Neural cell (in vitro differentiated cells): Measurements from ENCODE around the gene TACC2. TPM values are rescaled to one million over a fixed set of nuclear protein-coding genes. Genes with fewer than 3 reads are reported as not detected.

Source experiments
- H2AFZ ChIP-seq: fragments of 200-600, 300-800 bp; sonication (generic), shearing (Covaris generic); 2 replicates; pipeline ENCODE4 v1.6.0; 2014; ENCODE audit warnings: low read depth, mild to moderate bottlenecking, antibody characterized with exemption, low read length, moderate library complexity
- H3F3A ChIP-seq: fragments of 200-600 bp; shearing (Covaris generic); 2 replicates; pipeline ENCODE4 v1.6.1; 2016; ENCODE audit warnings: mild to moderate bottlenecking, moderate library complexity, mixed read lengths, antibody characterized with exemption, low read length; ENCODE audit not compliant: insufficient read depth, poor library complexity, severe bottlenecking
- H3K27ac ChIP-seq: fragments of 200-600, 300-800 bp; sonication (generic), shearing (Covaris generic); 2 replicates; pipeline ENCODE4 v1.5.1; 2014; ENCODE audit warnings: mild to moderate bottlenecking, low read length, moderate library complexity
- H3K27me3 ChIP-seq: fragments of 300-800, 200-600 bp; sonication (generic), shearing (Covaris generic); 2 replicates; pipeline ENCODE4 v1.6.0; 2014; ENCODE audit warnings: mild to moderate bottlenecking, low read depth, low read length, moderate library complexity; ENCODE audit not compliant: insufficient read depth
- H3K36me3 ChIP-seq: fragments of 300-800, 200-600 bp; sonication (generic), shearing (Covaris generic); 2 replicates; pipeline ENCODE4 v1.5.1; 2014; ENCODE audit warnings: mild to moderate bottlenecking, antibody characterized with exemption, low read length, moderate library complexity; ENCODE audit not compliant: insufficient read depth
- H3K4me2 ChIP-seq: fragments of 300-800, 200-600 bp; sonication (generic), shearing (Covaris generic); 2 replicates; pipeline ENCODE4 v1.6.0; 2014; ENCODE audit warnings: mild to moderate bottlenecking, low read length
- H3K4me3 ChIP-seq: fragments of 300-800, 200-600 bp; sonication (generic), shearing (Covaris generic); 2 replicates; pipeline ENCODE4 v1.5.1; 2014; ENCODE audit warnings: mild to moderate bottlenecking, low read length, moderate library complexity
- H3K79me2 ChIP-seq: fragments of 200-600 bp; shearing (Covaris generic); replicated peaks from 2 replicates; pipeline ENCODE4 v1.6.0; 2014; ENCODE audit warnings: mild to moderate bottlenecking, low read length, moderate library complexity; ENCODE audit not compliant: insufficient read depth
- H3K9ac ChIP-seq: fragments of 300-800, 200-600 bp; sonication (generic), shearing (Covaris generic); 2 replicates; pipeline ENCODE4 v1.6.1; 2016; ENCODE audit warnings: mild to moderate bottlenecking, low read length, mixed read lengths
- H3K9me2 ChIP-seq: fragments of 200-600 bp; shearing (Covaris generic); 2 replicates; pipeline ENCODE4 v1.6.1; 2016; ENCODE audit warnings: mild to moderate bottlenecking, low read length, mixed read lengths; ENCODE audit not compliant: insufficient read depth
- H3K9me3 ChIP-seq: fragments of 200-600, 300-800 bp; sonication (generic), shearing (Covaris generic); 2 replicates; pipeline ENCODE4 v1.6.1; 2016; ENCODE audit warnings: mild to moderate bottlenecking, mixed run types, low read length, moderate library complexity, mixed read lengths
- H4K20me1 ChIP-seq: fragments of 200-600 bp; shearing (Covaris generic); 2 replicates; pipeline ENCODE4 v1.6.1; 2016; ENCODE audit warnings: mild to moderate bottlenecking, mixed run types; ENCODE audit not compliant: insufficient read depth
- EP300 ChIP-seq: fragments of 450-650 bp; conservative IDR thresholded peaks from 2 replicates; pipeline ENCODE4 v1.6.1; 2014; ENCODE audit warnings: antibody characterized with exemption, mild to moderate bottlenecking, moderate library complexity; ENCODE audit not compliant: poor library complexity, severe bottlenecking
- EZH2 ChIP-seq: fragments of 200-600, 300-800 bp; shearing (Covaris generic), sonication (generic); IDR thresholded peaks from 2 replicates; pipeline ENCODE4 v1.6.1; 2014; ENCODE audit warnings: antibody characterized with exemption, low read length, borderline replicate concordance, mild to moderate bottlenecking; ENCODE audit not compliant: insufficient read depth, poor library complexity, severe bottlenecking
- MXI1 ChIP-seq: fragments of 450-650 bp; conservative IDR thresholded peaks from 2 replicates; pipeline ENCODE4 v1.6.1; 2014; ENCODE audit warnings: antibody characterized with exemption, mild to moderate bottlenecking; ENCODE audit not compliant: poor library complexity, severe bottlenecking
- POLR2AphosphoS5 ChIP-seq: IDR thresholded peaks from 2 replicates; pipeline ENCODE4 v1.6.1; 2012
- RAD21 ChIP-seq: fragments of 450-650 bp; conservative IDR thresholded peaks from 2 replicates; pipeline ENCODE4 v1.6.1; 2014; ENCODE audit warnings: antibody characterized with exemption, mild to moderate bottlenecking, moderate library complexity
- REST ChIP-seq: IDR thresholded peaks from 2 replicates; pipeline ENCODE4 v1.6.1; 2012; ENCODE audit warnings: borderline replicate concordance
- SMC3 ChIP-seq: fragments of 450-650 bp; conservative IDR thresholded peaks from 2 replicates; pipeline ENCODE4 v1.6.1; 2014; ENCODE audit warnings: antibody characterized with exemption, mild to moderate bottlenecking, moderate library complexity; ENCODE audit not compliant: poor library complexity
- TAF1 ChIP-seq: IDR thresholded peaks from 2 replicates; pipeline ENCODE4 v1.6.1; 2012; ENCODE audit warnings: low read depth
- polyA plus RNA-seq: library from polyadenylated mRNA; depleted of rRNA; stranded (reverse); fragments of >200 nt; gene quantifications from 2 replicates; pipeline ENCODE4 v1.2.3, GENCODE V29; 2014
- TF ChIP-seq, protein P1 (sequence below): fragments of 450-650 bp; IDR thresholded peaks from 2 replicates; pipeline ENCODE4 v1.5.1; 2014; ENCODE audit warnings: antibody characterized with exemption, mild to moderate bottlenecking, moderate library complexity; ENCODE audit not compliant: poor library complexity, severe bottlenecking

TACC2 gene
- polyA plus RNA-seq, 1 donor from 2014 or later = 17.6 TPM

DNA sequence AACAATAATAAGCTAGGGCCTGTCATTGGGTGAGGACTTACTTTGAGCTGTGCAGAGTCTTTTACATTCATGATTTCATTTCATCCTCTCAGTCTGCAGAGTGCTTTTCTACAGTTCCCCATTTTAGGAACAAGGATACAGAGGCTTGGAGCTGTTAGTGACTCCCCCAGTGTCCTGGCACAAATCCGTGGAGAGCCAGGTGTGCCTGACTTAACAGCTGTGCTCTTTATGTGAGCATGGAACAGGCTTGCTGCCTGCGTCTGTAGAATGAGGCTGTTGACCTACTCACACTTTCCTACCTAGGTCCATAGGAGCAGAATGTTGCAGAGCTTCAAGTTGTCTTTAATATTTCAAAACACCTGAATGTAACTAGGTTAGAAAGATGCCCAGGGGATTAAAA, 231.8 kb downstream of the TACC2 start:
- no peak overlapping the region for H3K27ac ChIP-seq
- no peak overlapping the region for H3K4me2 ChIP-seq
- no peak overlapping the region for H2AFZ ChIP-seq
- no peaks in the 10 kb centered on the region for H3K27me3 ChIP-seq
- H3K4me3 ChIP-seq = no peak overlapping the region
- H3F3A ChIP-seq = no peaks in the 10 kb centered on the region
- TF ChIP-seq EP300 (no peak), MXI1 (no peak), POLR2AphosphoS5 (no peak)
- H4K20me1 ChIP-seq = no peaks in the 10 kb centered on the region
- H3K9ac ChIP-seq = no peak overlapping the region
- H3K79me2 ChIP-seq = no peaks in the 10 kb centered on the region
- no peaks in the 10 kb centered on the region for H3K9me2 ChIP-seq
- H3K36me3 ChIP-seq = peaks cover 11% of the 10 kb centered on the region
- no peaks in the 10 kb centered on the region for H3K9me3 ChIP-seq

DNA sequence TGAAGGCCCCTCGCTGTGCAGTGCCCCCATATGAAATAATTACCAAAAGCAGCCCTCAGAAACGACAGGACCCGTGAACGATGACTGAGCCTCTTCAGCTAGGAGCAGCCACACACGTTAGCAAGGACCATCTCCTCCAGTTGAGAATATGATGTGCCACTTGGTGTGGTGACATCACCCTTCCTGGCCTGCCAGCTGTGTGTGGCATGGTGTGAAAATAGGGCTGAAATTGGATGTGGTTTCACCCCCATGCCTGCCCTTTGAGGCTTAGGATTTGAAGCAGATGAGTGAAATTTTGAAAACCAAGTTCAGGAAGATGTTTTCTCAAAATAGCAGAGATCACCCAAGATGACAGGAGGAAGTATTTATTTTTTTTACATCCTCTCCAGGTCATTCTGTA, 233.0 kb downstream of the TACC2 start:
- Histone ChIP-seq H3K4me2 (no peak overlapping the region), H3K79me2 (no peaks in the 10 kb centered on the region), H3F3A (no peaks in the 10 kb centered on the region), H3K36me3 (peaks cover 11% of the 10 kb centered on the region), H3K9me2 (no peaks in the 10 kb centered on the region), H3K4me3 (no peak overlapping the region), H2AFZ (no peak overlapping the region), H4K20me1 (no peaks in the 10 kb centered on the region), H3K9ac (no peak overlapping the region), H3K9me3 (no peaks in the 10 kb centered on the region), H3K27me3 (no peaks in the 10 kb centered on the region), H3K27ac (no peak overlapping the region)
- no peak for TF ChIP-seq EP300
- TF ChIP-seq, protein P1, sequence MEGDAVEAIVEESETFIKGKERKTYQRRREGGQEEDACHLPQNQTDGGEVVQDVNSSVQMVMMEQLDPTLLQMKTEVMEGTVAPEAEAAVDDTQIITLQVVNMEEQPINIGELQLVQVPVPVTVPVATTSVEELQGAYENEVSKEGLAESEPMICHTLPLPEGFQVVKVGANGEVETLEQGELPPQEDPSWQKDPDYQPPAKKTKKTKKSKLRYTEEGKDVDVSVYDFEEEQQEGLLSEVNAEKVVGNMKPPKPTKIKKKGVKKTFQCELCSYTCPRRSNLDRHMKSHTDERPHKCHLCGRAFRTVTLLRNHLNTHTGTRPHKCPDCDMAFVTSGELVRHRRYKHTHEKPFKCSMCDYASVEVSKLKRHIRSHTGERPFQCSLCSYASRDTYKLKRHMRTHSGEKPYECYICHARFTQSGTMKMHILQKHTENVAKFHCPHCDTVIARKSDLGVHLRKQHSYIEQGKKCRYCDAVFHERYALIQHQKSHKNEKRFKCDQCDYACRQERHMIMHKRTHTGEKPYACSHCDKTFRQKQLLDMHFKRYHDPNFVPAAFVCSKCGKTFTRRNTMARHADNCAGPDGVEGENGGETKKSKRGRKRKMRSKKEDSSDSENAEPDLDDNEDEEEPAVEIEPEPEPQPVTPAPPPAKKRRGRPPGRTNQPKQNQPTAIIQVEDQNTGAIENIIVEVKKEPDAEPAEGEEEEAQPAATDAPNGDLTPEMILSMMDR = no peak
- TF ChIP-seq TAF1 = no peak
- TF ChIP-seq SMC3 = no peak
- TF ChIP-seq POLR2AphosphoS5 = no peak
- no peak for TF ChIP-seq RAD21
- TF ChIP-seq EZH2 = no peak
- TF ChIP-seq REST = no peak
- no peak for TF ChIP-seq MXI1

GRCh38 chr10:122222638-122223037, 233.7 kb downstream of the TACC2 start:
- H3K27me3 ChIP-seq = no peaks in the 10 kb centered on the region
- H3K9ac ChIP-seq = no peak overlapping the region
- H3K27ac ChIP-seq = no peak overlapping the region
- no peak overlapping the region for H2AFZ ChIP-seq
- TF ChIP-seq RAD21 (no peak), POLR2AphosphoS5 (no peak), MXI1 (no peak), SMC3 (no peak), EP300 (no peak), TAF1 (no peak), REST (no peak), EZH2 (no peak)
- TF ChIP-seq, protein P1 = no peak
- no peaks in the 10 kb centered on the region for H3K9me3 ChIP-seq
- no peaks in the 10 kb centered on the region for H3K9me2 ChIP-seq
- no peak overlapping the region for H3K4me3 ChIP-seq
- no peaks in the 10 kb centered on the region for H4K20me1 ChIP-seq
- H3F3A ChIP-seq = no peaks in the 10 kb centered on the region
- no peak overlapping the region for H3K4me2 ChIP-seq
- H3K79me2 ChIP-seq = no peaks in the 10 kb centered on the region
- H3K36me3 ChIP-seq = peaks cover 11% of the 10 kb centered on the region
